ENCODE measurements around the gene C9orf78. TPM values are rescaled to one million over a fixed set of nuclear protein-coding genes. Genes with fewer than 3 reads are reported as not detected.

C9orf78 gene
- polyA plus RNA-seq, 1 donor (not counting 4 experiments of a cell fraction or from before 2014, with no cell fraction given), result 66.5 TPM

DNA sequence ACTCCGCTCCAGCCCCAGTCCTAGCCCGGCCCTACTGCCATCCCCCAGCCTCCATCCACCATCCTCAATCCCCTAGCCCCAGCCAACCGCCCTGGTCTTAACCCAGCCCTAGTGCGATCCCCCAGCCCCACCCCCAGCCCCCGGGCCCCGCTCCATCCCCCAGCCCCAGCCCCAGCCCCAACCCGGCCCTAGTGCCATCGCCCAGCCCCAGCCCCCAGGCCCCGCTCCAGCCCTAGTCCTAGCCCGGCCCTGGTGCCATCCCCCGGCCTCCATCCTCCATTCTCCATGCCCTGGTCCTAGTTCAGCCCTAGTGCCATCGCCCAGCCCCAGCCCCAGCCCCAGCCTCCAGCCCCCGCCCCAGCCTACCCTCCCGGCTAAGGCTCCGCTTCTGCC is 11.5 kb downstream of the C9orf78 start:
- no peak for TF ChIP-seq EZH2 (IDR thresholded peaks at IDR 0.05; ENCODE audit: low read length)
- TF ChIP-seq, protein P1, sequence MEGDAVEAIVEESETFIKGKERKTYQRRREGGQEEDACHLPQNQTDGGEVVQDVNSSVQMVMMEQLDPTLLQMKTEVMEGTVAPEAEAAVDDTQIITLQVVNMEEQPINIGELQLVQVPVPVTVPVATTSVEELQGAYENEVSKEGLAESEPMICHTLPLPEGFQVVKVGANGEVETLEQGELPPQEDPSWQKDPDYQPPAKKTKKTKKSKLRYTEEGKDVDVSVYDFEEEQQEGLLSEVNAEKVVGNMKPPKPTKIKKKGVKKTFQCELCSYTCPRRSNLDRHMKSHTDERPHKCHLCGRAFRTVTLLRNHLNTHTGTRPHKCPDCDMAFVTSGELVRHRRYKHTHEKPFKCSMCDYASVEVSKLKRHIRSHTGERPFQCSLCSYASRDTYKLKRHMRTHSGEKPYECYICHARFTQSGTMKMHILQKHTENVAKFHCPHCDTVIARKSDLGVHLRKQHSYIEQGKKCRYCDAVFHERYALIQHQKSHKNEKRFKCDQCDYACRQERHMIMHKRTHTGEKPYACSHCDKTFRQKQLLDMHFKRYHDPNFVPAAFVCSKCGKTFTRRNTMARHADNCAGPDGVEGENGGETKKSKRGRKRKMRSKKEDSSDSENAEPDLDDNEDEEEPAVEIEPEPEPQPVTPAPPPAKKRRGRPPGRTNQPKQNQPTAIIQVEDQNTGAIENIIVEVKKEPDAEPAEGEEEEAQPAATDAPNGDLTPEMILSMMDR (optimal IDR thresholded peaks at IDR 0.05 in 1 of 3, IDR thresholded peaks at IDR 0.05 in 1 of 3, conservative IDR thresholded peaks at IDR 0.05 in 1 of 3; ENCODE audit: extremely low read depth in 1 of 3, insufficient read depth in 2 of 3, low read length in 3 of 3), result no peak
- peak overlapping the region; percentile 66 to 81 (median 71) for H3K4me3 ChIP-seq (ENCODE audit: control insufficient read depth in 2 of 3, extremely low read depth in 1 of 3, insufficient read depth in 2 of 3, low read depth in 1 of 3, low read length in 3 of 3)

DNA sequence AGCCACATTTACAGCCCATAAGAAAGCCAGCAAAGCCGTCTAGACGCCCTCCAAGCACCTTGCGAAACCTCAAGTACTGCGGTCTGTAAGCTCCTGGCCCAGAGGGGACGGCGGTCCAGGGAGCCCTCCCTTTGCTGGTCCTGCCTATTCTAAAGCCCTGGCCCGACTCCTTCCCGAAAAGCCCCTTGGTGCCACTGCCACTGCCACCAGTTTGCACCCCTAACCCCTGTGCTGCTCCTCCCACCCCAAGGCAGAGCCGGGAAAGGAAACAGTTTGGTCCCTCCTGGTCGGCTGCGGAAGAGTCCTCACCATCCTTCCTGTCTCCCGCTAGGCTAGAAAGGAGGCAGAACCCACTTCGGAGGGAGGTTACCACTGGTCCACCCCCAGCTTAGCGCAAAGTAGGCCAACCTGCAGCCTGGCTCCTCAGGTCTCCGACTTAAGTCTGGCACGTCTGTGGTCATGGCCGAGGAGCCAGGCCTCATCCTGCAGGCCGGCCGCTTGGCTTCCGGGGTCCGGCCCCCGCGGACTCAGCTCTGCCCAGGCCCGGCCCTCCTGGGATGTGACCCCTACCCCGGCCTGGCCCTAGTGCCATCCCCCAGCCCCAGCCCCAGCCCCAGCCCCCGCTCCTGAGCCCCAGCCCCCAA is 12.1 kb downstream of the C9orf78 start:
- dilution Hi-C loops (cut with MboI; ENCODE audit: extremely low pct_ligation_motif_present, low sequenced_read_pairs), result no loop called here
- Histone ChIP-seq H3K4me1 (ENCODE audit: control insufficient read depth, extremely low read depth, insufficient read depth, low read length) (peaks cover 3% of the 10 kb centered on the region), H3K27me3 (ENCODE audit: control insufficient read depth, extremely low read depth, insufficient read depth, low read length) (no peaks in the 10 kb centered on the region), H3K4me2 (ENCODE audit: control insufficient read depth, extremely low read depth, insufficient read depth, low read depth, low read length) (peak overlapping the region; percentile 87), H3K9me1 (ENCODE audit: control insufficient read depth, extremely low read depth, insufficient read depth, low read length) (no peaks in the 10 kb centered on the region), H2AFZ (ENCODE audit: control insufficient read depth, low read length) (peak overlapping the region; percentile 59), H3K4me3 (ENCODE audit: control insufficient read depth in 2 of 3, extremely low read depth in 1 of 3, insufficient read depth in 2 of 3, low read depth in 1 of 3, low read length in 3 of 3) (peak overlapping the region; percentile 66 to 81 (median 70)), H3K9ac (ENCODE audit: control insufficient read depth, extremely low read depth, insufficient read depth, low read length) (peak overlapping the region; percentile 78), H3K36me3 (ENCODE audit: control insufficient read depth in 2 of 2, extremely low read depth in 1 of 2, insufficient read depth in 2 of 2, low read length in 2 of 2) (peaks cover 15 to 33% of the 10 kb centered on the region in 2 experiments), H4K20me1 (ENCODE audit: control insufficient read depth, extremely low read depth, insufficient read depth, low read length) (no peaks in the 10 kb centered on the region), H3K9me3 (ENCODE audit: control insufficient read depth, low read depth, low read length) (no peaks in the 10 kb centered on the region), H3K27ac (ENCODE audit: control insufficient read depth, insufficient read depth, low read length) (peak overlapping the region; percentile 42), H3K79me2 (ENCODE audit: control insufficient read depth, insufficient read depth, low read length) (peaks cover 24% of the 10 kb centered on the region)
- FAIRE-seq (no peak), DNase-seq (ENCODE audit: low read depth, low spot score) (no peak)
- TF ChIP-seq, protein P1 (optimal IDR thresholded peaks at IDR 0.05 in 1 of 3, IDR thresholded peaks at IDR 0.05 in 1 of 3, conservative IDR thresholded peaks at IDR 0.05 in 1 of 3; ENCODE audit: extremely low read depth in 1 of 3, insufficient read depth in 2 of 3, low read length in 3 of 3), result no peak
- TF ChIP-seq EZH2 (IDR thresholded peaks at IDR 0.05; ENCODE audit: low read length), result no peak

More for the DNA sequence above, 11.5 kb downstream of the C9orf78 start:
- Histone ChIP-seq H3K9ac (ENCODE audit: control insufficient read depth, extremely low read depth, insufficient read depth, low read length) (peak overlapping the region; percentile 73), H3K36me3 (ENCODE audit: control insufficient read depth in 2 of 2, extremely low read depth in 1 of 2, insufficient read depth in 2 of 2, low read length in 2 of 2) (peaks cover 13 to 29% of the 10 kb centered on the region in 2 experiments), H3K79me2 (ENCODE audit: control insufficient read depth, insufficient read depth, low read length) (peaks cover 24% of the 10 kb centered on the region), H4K20me1 (ENCODE audit: control insufficient read depth, extremely low read depth, insufficient read depth, low read length) (no peaks in the 10 kb centered on the region), H3K4me2 (ENCODE audit: control insufficient read depth, extremely low read depth, insufficient read depth, low read depth, low read length) (no peak overlapping the region), H2AFZ (ENCODE audit: control insufficient read depth, low read length) (peak overlapping the region; percentile 69), H3K4me1 (ENCODE audit: control insufficient read depth, extremely low read depth, insufficient read depth, low read length) (peaks cover 3% of the 10 kb centered on the region), H3K9me1 (ENCODE audit: control insufficient read depth, extremely low read depth, insufficient read depth, low read length) (no peaks in the 10 kb centered on the region), H3K27me3 (ENCODE audit: control insufficient read depth, extremely low read depth, insufficient read depth, low read length) (no peaks in the 10 kb centered on the region), H3K27ac (ENCODE audit: control insufficient read depth, insufficient read depth, low read length) (no peak overlapping the region), H3K9me3 (ENCODE audit: control insufficient read depth, low read depth, low read length) (no peaks in the 10 kb centered on the region)
- DNase-seq (ENCODE audit: low read depth, low spot score), result no peak
- dilution Hi-C loops (cut with MboI; ENCODE audit: extremely low pct_ligation_motif_present, low sequenced_read_pairs), result no loop called here
- FAIRE-seq, result no peak
